Activated CD4-positive, alpha-beta T cell treated with anti-CD3 and anti-CD28 coated beads, Interleukin-2, amount 50 U/mL, for 4 hours (primary cell): ENCODE results near the gene SDK1.

ENCODE experiments used
- DNase-seq, 2 experiments: peaks; one replicate each; pipeline ENCODE4 v3.0.0-alpha.2; 2020

SDK1 gene

GRCh38 chr7:4151524-4151923 is 850.5 kb downstream of the SDK1 start:
- DNase-seq = no peak

- DNase-seq = no peak
Measured at GRCh38 chr7:4151926-4152549, 851.0 kb downstream of the SDK1 start.

GRCh38 chr7:4154882-4155535 is 854.0 kb downstream of the SDK1 start:
- no peak for DNase-seq

- no peak for DNase-seq
Measured at GRCh38 chr7:4156190-4156589, 855.1 kb downstream of the SDK1 start.

GRCh38 chr7:4157651-4158050 is 856.6 kb downstream of the SDK1 start:
- DNase-seq = no peak

GRCh38 chr7:4158441-4159153 is 857.5 kb downstream of the SDK1 start:
- no peak for DNase-seq

GRCh38 chr7:4159154-4159501 is 858.1 kb downstream of the SDK1 start:
- DNase-seq = no peak

GRCh38 chr7:4159761-4160554 is 858.9 kb downstream of the SDK1 start:
- no peak for DNase-seq

- DNase-seq = no peak
Measured at GRCh38 chr7:4162884-4163564, 862.0 kb downstream of the SDK1 start.

- DNase-seq = no peak
Measured at GRCh38 chr7:4163565-4164203, 862.6 kb downstream of the SDK1 start.

- no peak for DNase-seq
Measured at GRCh38 chr7:4164556-4164955, 863.5 kb downstream of the SDK1 start.

- no peak for DNase-seq
Measured at GRCh38 chr7:4166340-4166739, 865.3 kb downstream of the SDK1 start.

- no peak for DNase-seq
Measured at GRCh38 chr7:4166807-4167206, 865.8 kb downstream of the SDK1 start.

- DNase-seq = no peak
Measured at GRCh38 chr7:4167385-4167910, 866.4 kb downstream of the SDK1 start.

GRCh38 chr7:4168041-4168440 is 867.0 kb downstream of the SDK1 start:
- DNase-seq = no peak

GRCh38 chr7:4168541-4168940 is 867.5 kb downstream of the SDK1 start:
- DNase-seq = no peak

GRCh38 chr7:4169455-4169854 is 868.4 kb downstream of the SDK1 start:
- DNase-seq = no peak

GRCh38 chr7:4170997-4171786 is 870.1 kb downstream of the SDK1 start:
- DNase-seq = no peak

- DNase-seq = no peak
Measured at GRCh38 chr7:4172883-4173282, 871.8 kb downstream of the SDK1 start.

GRCh38 chr7:4173615-4174014 is 872.6 kb downstream of the SDK1 start:
- no peak for DNase-seq

- no peak for DNase-seq
Measured at GRCh38 chr7:4174016-4174415, 873.0 kb downstream of the SDK1 start.
